HepG2 (cell line): Measurements from ENCODE around the gene CFAP99. TPM values are rescaled to one million over a fixed set of nuclear protein-coding genes. Genes with fewer than 3 reads are reported as not detected.

Source experiments
- KDM6A ChIP-seq: IDR thresholded peaks from 2 replicates; pipeline ENCODE4 v1.6.1; 2016; ENCODE audit warnings: low read depth
- LRRFIP1 ChIP-seq: sonication (generic); formaldehyde crosslinking; conservative IDR thresholded peaks from 2 replicates; pipeline ENCODE4 v1.4.0; 2020; ENCODE audit warnings: missing genetic modification reagents
- MED8 ChIP-seq: sonication (generic); formaldehyde crosslinking; IDR thresholded peaks from 2 replicates; pipeline ENCODE4 v1.8.1; 2023; ENCODE audit warnings: mild to moderate bottlenecking, missing genetic modification reagents; ENCODE audit not compliant: insufficient replicate concordance
- NFIB ChIP-seq: sonication (generic); formaldehyde crosslinking; IDR thresholded peaks from 2 replicates; pipeline ENCODE4 v1.9.0; 2021; ENCODE audit warnings: missing genetic modification reagents, mild to moderate bottlenecking, borderline replicate concordance
- SSRP1 ChIP-seq: IDR thresholded peaks from 2 replicates; pipeline ENCODE4 v1.6.1; 2016; ENCODE audit warnings: control low read depth
- ZBTB39 ChIP-seq: sonication (generic); formaldehyde crosslinking; IDR thresholded peaks from 2 replicates; pipeline ENCODE4 v1.5.0; 2020; ENCODE audit warnings: missing genetic modification reagents
- ZBTB42 ChIP-seq: sonication (generic); formaldehyde crosslinking; IDR thresholded peaks from 2 replicates; pipeline ENCODE4 v1.5.0; 2020; ENCODE audit warnings: mild to moderate bottlenecking, missing genetic modification reagents
- ZKSCAN8 ChIP-seq: IDR thresholded peaks from 2 replicates; pipeline ENCODE4 v1.6.1; 2016; ENCODE audit warnings: borderline replicate concordance, missing genetic modification reagents, missing compliant biosample characterization
- ZNF33A ChIP-seq: sonication (generic); formaldehyde crosslinking; IDR thresholded peaks from 2 replicates; pipeline ENCODE4 v1.5.1; 2020; ENCODE audit warnings: missing genetic modification reagents, mild to moderate bottlenecking, moderate library complexity, borderline replicate concordance
- ZNF367 ChIP-seq: sonication (generic); formaldehyde crosslinking; IDR thresholded peaks from 2 replicates; pipeline ENCODE4 v1.4.0; 2020; ENCODE audit warnings: missing genetic modification reagents, borderline replicate concordance
- ZNF484 ChIP-seq: sonication (generic); formaldehyde crosslinking; IDR thresholded peaks from 2 replicates; pipeline ENCODE4 v1.5.1; 2020; ENCODE audit warnings: mild to moderate bottlenecking, low read depth, missing genetic modification reagents, borderline replicate concordance
- ZNF607 ChIP-seq: sonication (generic); formaldehyde crosslinking; IDR thresholded peaks from 2 replicates; pipeline ENCODE4 v1.5.1; 2020; ENCODE audit warnings: missing genetic modification reagents, mild to moderate bottlenecking, borderline replicate concordance
- ZNF816 ChIP-seq: sonication (generic); formaldehyde crosslinking; IDR thresholded peaks from 2 replicates; pipeline ENCODE4 v1.8.0; 2022; ENCODE audit warnings: missing genetic modification reagents, mild to moderate bottlenecking, borderline replicate concordance
- ZSCAN22 ChIP-seq: sonication (generic); formaldehyde crosslinking; IDR thresholded peaks from 2 replicates; pipeline ENCODE4 v1.4.0; 2020; ENCODE audit warnings: mild to moderate bottlenecking, missing genetic modification reagents
- polyA plus RNA-seq, 8 experiments: library from polyadenylated mRNA; depleted of rRNA in 3 of 8; stranded (reverse) in 7 of 8; unstranded in 1 of 8; fragments of >200 nt; fragmentation: Illumina TruSeq in 4 of 8; extraction: Trizol in 4 of 8; gene quantifications; 2 replicates each; pipeline versions ENCODE4 v1.2.1 to v1.2.3, GENCODE V29; 2011 to 2016; ENCODE audit warnings: low read depth in 4 of 8, missing spikeins in 1 of 8, mixed read lengths in 1 of 8; ENCODE audit not compliant: insufficient read depth in 1 of 8
- total RNA-seq, 5 experiments: library from RNA; depleted of rRNA; stranded (reverse); fragments of >200 nt; fragmentation: Illumina TruSeq; extraction: Trizol; gene quantifications; 2 replicates each; pipeline ENCODE4 v1.2.3, GENCODE V29; 2016; ENCODE audit warnings: low read depth in 1 of 5
- TF ChIP-seq, protein P1 (sequence below): IDR thresholded peaks from 2 replicates; pipeline ENCODE4 v1.6.1; 2016; ENCODE audit warnings: missing biosample characterization, missing genetic modification reagents, low read depth
- TF ChIP-seq, protein P2 (sequence below): IDR thresholded peaks from 2 replicates; pipeline ENCODE4 v1.6.1; 2016; ENCODE audit warnings: mild to moderate bottlenecking

CFAP99 gene
- total and polyA plus RNA-seq, 2 of the 13 experiments (the other 11 are each of a cell fraction or from before 2014, with no cell fraction given), result not detected

DNA sequence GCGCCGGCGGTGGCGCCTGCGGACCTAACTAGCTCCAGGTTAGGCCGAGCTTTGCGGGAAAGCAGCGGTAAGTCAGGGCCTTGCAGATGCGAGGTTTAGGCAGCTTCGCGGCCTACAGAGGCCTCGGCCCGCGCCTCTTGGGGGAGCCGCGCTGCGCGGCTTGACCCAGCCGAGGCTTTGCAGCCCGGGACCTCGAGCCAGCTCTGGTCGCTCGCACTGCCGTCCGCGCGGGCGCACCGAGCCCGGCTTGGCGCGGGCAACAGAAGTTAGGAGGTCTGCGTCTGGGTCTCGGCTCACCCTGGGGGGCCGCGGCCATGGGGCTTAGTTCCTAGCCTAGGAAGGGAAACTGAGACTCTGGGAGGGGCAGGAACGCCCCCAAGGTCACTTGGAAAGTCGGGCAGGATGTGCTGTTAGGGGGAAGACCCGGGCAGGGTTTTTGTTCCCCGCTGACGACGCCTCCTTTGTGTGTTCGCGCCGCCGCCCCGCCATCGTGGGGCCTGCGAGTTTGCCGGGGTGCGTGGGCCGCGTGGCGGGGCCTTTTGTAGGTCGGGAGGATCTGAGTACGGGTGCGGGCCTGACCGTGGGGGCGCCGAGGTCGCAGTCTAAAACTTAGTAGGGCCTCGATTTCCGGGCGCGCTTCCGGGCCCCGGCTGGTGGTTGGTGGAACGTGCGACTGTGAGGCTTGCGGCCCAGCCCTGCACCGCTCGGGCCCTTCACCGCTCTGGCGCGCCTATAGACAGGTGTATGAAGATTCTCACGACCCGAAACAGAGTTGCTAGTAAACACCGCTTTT is 50.6 kb downstream of the CFAP99 start (continued):
- TF ChIP-seq, protein P1, sequence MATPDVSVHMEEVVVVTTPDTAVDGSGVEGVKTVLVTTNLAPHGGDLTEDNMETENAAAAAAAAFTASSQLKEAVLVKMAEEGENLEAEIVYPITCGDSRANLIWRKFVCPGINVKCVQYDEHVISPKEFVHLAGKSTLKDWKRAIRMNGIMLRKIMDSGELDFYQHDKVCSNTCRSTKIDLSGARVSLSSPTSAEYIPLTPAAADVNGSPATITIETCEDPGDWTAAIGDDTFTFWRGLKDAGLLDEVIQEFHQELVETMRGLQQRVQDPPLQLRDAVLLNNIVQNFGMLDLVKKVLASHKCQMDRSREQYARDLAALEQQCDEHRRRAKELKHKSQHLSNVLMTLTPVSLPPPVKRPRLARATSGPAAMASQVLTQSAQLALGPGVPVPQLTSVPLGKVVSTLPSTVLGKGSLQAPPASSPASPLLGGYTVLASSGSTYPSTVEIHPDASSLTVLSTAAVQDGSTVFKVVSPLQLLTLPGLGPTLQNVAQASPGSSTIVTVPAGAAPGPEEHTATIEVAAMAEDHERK (CRISPR knock-in tag), result no peak
- TF ChIP-seq NFIB (CRISPR knock-in tag) (no peak), ZKSCAN8 (CRISPR knock-in tag) (no peak), ZNF607 (CRISPR knock-in tag) (peak; percentile 24; the same call in 1 of the 2 replicates), ZBTB42 (CRISPR knock-in tag) (peak; percentile 54; the same call in 1 of the 2 replicates), LRRFIP1 (CRISPR knock-in tag) (no peak), ZBTB39 (CRISPR knock-in tag) (no peak), ZNF367 (CRISPR knock-in tag) (no peak), ZNF816 (CRISPR knock-in tag) (no peak; the same call in 1 of the 2 replicates), ZNF484 (CRISPR knock-in tag) (no peak), ZNF33A (CRISPR knock-in tag) (no peak), SSRP1 (CRISPR knock-in tag) (no peak), ZSCAN22 (CRISPR knock-in tag) (no peak), MED8 (CRISPR knock-in tag) (no peak), KDM6A (CRISPR knock-in tag) (no peak)
- TF ChIP-seq, protein P2, sequence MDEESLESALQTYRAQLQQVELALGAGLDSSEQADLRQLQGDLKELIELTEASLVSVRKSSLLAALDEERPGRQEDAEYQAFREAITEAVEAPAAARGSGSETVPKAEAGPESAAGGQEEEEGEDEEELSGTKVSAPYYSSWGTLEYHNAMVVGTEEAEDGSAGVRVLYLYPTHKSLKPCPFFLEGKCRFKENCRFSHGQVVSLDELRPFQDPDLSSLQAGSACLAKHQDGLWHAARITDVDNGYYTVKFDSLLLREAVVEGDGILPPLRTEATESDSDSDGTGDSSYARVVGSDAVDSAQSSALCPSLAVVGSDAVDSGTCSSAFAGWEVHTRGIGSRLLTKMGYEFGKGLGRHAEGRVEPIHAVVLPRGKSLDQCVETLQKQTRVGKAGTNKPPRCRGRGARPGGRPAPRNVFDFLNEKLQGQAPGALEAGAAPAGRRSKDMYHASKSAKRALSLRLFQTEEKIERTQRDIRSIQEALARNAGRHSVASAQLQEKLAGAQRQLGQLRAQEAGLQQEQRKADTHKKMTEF (CRISPR knock-in tag), result peak; percentile 47; the same call in 1 of the 2 replicates
